Measurements from ENCODE around the gene FAM25A. TPM values are rescaled to one million over a fixed set of nuclear protein-coding genes. Genes with fewer than 3 reads are reported as not detected.
"Not testable (repeated sequence)": the region's sequence is repeated elsewhere in the genome, so short reads cannot be mapped to it uniquely, and the experiment has no call there.

The FAM25A gene
- polyA plus RNA-seq, 1 of the 3 experiments (the other 2 are of a cell fraction): not detected

DNA sequence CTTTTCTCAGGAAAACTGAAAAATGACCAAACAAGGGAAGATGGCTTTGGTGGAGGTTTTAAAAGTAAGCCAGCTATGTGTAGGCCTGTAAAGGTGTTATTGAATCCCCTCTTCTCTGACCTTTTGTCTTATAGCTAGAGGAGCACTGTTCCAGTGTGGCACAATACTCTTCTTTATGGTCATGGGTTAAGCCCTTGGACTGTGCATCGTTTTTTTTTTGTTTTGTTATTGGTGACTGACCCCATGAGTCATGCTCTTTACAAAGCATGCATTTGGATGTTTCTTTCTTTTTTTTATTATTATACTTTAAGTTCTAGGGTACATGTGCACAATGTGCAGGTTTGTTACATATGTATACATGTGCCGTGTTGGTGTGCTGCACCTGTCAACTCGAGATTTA is 19.6 kb upstream of the FAM25A start:
- H3K27me3 ChIP-seq (ENCODE audit: insufficient read depth): no peaks in the 10 kb centered on the region
- TF ChIP-seq TAF1 (IDR thresholded peaks at IDR 0.05; ENCODE audit: borderline replicate concordance, low read depth, low read length): no peak
- no peak for TF ChIP-seq MXI1 (IDR thresholded peaks at IDR 0.05; ENCODE audit: low read depth, low read length)
- TF ChIP-seq, protein P1, sequence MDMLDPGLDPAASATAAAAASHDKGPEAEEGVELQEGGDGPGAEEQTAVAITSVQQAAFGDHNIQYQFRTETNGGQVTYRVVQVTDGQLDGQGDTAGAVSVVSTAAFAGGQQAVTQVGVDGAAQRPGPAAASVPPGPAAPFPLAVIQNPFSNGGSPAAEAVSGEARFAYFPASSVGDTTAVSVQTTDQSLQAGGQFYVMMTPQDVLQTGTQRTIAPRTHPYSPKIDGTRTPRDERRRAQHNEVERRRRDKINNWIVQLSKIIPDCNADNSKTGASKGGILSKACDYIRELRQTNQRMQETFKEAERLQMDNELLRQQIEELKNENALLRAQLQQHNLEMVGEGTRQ (IDR thresholded peaks at IDR 0.05; ENCODE audit: borderline replicate concordance, low read depth, low read length): no peak
- TF ChIP-seq CTCF (IDR thresholded peaks at IDR 0.05): no peak
- no peak for TF ChIP-seq USF1 (IDR thresholded peaks at IDR 0.05; ENCODE audit: borderline replicate concordance, low read depth)
- no peak for TF ChIP-seq FOXJ3 (CRISPR knock-in tag; IDR thresholded peaks at IDR 0.05)
- H2AFZ ChIP-seq (ENCODE audit: low read depth): 0 out of 2 replicates have a peak overlapping the region, but pooled peaks have one; percentile 5
- H3K4me2 ChIP-seq: no peak overlapping the region
- DNase-seq: no peak
- H3K4me3 ChIP-seq (ENCODE audit: low read depth in 2 of 2, low read length in 1 of 2): no peak overlapping the region
- no peak overlapping the region for H3K27ac ChIP-seq (ENCODE audit: low read depth in 2 of 2, low read length in 1 of 2)
- no peaks in the 10 kb centered on the region for H3F3A ChIP-seq (replicated peaks; ENCODE audit: insufficient read depth)
- H3K36me3 ChIP-seq (replicated peaks in 1 of 2; ENCODE audit: control insufficient read depth in 1 of 2, insufficient read depth in 2 of 2, low read length in 1 of 2): no peaks in the 10 kb centered on the region
- 52% methylated on average over 3 of the region's 3 CpGs for WGBS (ENCODE audit: low lambda C conversion rate)
- no peaks in the 10 kb centered on the region for H4K20me1 ChIP-seq (ENCODE audit: insufficient read depth)
- no peaks in the 10 kb centered on the region for H3K9me2 ChIP-seq
- POLR2A ChIA-PET: no interaction called here
- H3K9ac ChIP-seq: no peak overlapping the region
- CTCF ChIA-PET: no interaction called here
- H3K79me2 ChIP-seq (ENCODE audit: insufficient read depth): no peaks in the 10 kb centered on the region
- H3K4me1 ChIP-seq (ENCODE audit: control insufficient read depth in 1 of 2, insufficient read depth in 2 of 2, low read depth in 1 of 2, low read length in 1 of 2): no peaks in the 10 kb centered on the region
- H3K9me3 ChIP-seq: no peaks in the 10 kb centered on the region

DNA sequence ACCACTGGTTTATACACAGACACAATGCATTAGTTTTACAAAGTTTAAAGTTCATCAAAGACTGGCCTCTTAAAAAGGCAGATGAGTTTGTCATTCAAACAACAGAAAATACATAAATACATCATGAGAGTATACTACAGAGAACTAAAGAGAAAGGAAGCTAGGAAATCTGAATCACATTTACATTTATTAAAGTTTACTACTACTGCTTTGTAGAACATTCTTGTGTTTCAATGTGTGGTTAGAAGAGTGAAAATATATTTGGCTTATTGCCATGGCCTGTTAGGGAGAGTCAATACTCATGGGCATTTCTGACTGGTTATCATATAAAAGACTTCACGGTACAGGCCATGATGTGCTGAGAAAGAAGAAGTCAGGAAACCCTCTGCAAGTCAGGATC is 13.0 kb upstream of the FAM25A start:
- H3K36me3 ChIP-seq (replicated peaks in 1 of 2; ENCODE audit: control insufficient read depth in 1 of 2, insufficient read depth in 2 of 2, low read length in 1 of 2); H3K79me2 ChIP-seq (ENCODE audit: insufficient read depth); H4K20me1 ChIP-seq (ENCODE audit: insufficient read depth); DNase-seq; H3K4me3 ChIP-seq (ENCODE audit: low read depth in 2 of 2, low read length in 1 of 2); H3K9ac ChIP-seq; H3K27ac ChIP-seq (ENCODE audit: low read depth in 2 of 2, low read length in 1 of 2); H3K4me1 ChIP-seq (ENCODE audit: control insufficient read depth in 1 of 2, insufficient read depth in 2 of 2, low read depth in 1 of 2, low read length in 1 of 2); POLR2A ChIA-PET; H3F3A ChIP-seq (replicated peaks; ENCODE audit: insufficient read depth); H3K9me2 ChIP-seq; CTCF ChIA-PET; H3K9me3 ChIP-seq; H2AFZ ChIP-seq (ENCODE audit: low read depth); H3K27me3 ChIP-seq (ENCODE audit: insufficient read depth); H3K4me2 ChIP-seq: not testable (repeated sequence)
- 88% methylated on average over 1 of the region's 1 CpG for WGBS (ENCODE audit: low lambda C conversion rate)

GRCh38 chr10:87007674-87008073 is 12.4 kb upstream of the FAM25A start:
- WGBS (ENCODE audit: low lambda C conversion rate): 78% methylated on average over 6 of the region's 6 CpGs
- POLR2A ChIA-PET; H3K9ac ChIP-seq; CTCF ChIA-PET; H2AFZ ChIP-seq (ENCODE audit: low read depth); H3K79me2 ChIP-seq (ENCODE audit: insufficient read depth); H3K27ac ChIP-seq (ENCODE audit: low read depth in 2 of 2, low read length in 1 of 2); H3K4me3 ChIP-seq (ENCODE audit: low read depth in 2 of 2, low read length in 1 of 2); H3K9me2 ChIP-seq; H3K4me2 ChIP-seq; H4K20me1 ChIP-seq (ENCODE audit: insufficient read depth); DNase-seq; H3K27me3 ChIP-seq (ENCODE audit: insufficient read depth); H3K9me3 ChIP-seq; H3K4me1 ChIP-seq (ENCODE audit: control insufficient read depth in 1 of 2, insufficient read depth in 2 of 2, low read depth in 1 of 2, low read length in 1 of 2); H3K36me3 ChIP-seq (replicated peaks in 1 of 2; ENCODE audit: control insufficient read depth in 1 of 2, insufficient read depth in 2 of 2, low read length in 1 of 2); H3F3A ChIP-seq (replicated peaks; ENCODE audit: insufficient read depth): not testable (repeated sequence)

GRCh38 chr10:87008303-87008702 is 11.8 kb upstream of the FAM25A start:
- H3K9ac ChIP-seq; H3K27me3 ChIP-seq (ENCODE audit: insufficient read depth); H3K4me3 ChIP-seq (ENCODE audit: low read depth in 2 of 2, low read length in 1 of 2); H3K4me1 ChIP-seq (ENCODE audit: control insufficient read depth in 1 of 2, insufficient read depth in 2 of 2, low read depth in 1 of 2, low read length in 1 of 2); DNase-seq; H2AFZ ChIP-seq (ENCODE audit: low read depth); H3K27ac ChIP-seq (ENCODE audit: low read depth in 2 of 2, low read length in 1 of 2); CTCF ChIA-PET; POLR2A ChIA-PET; H3K9me3 ChIP-seq; H4K20me1 ChIP-seq (ENCODE audit: insufficient read depth); H3K9me2 ChIP-seq; H3F3A ChIP-seq (replicated peaks; ENCODE audit: insufficient read depth); H3K36me3 ChIP-seq (replicated peaks in 1 of 2; ENCODE audit: control insufficient read depth in 1 of 2, insufficient read depth in 2 of 2, low read length in 1 of 2); H3K79me2 ChIP-seq (ENCODE audit: insufficient read depth); H3K4me2 ChIP-seq: not testable (repeated sequence)
- 96% methylated on average over 7 of the region's 7 CpGs for WGBS (ENCODE audit: low lambda C conversion rate)

DNA sequence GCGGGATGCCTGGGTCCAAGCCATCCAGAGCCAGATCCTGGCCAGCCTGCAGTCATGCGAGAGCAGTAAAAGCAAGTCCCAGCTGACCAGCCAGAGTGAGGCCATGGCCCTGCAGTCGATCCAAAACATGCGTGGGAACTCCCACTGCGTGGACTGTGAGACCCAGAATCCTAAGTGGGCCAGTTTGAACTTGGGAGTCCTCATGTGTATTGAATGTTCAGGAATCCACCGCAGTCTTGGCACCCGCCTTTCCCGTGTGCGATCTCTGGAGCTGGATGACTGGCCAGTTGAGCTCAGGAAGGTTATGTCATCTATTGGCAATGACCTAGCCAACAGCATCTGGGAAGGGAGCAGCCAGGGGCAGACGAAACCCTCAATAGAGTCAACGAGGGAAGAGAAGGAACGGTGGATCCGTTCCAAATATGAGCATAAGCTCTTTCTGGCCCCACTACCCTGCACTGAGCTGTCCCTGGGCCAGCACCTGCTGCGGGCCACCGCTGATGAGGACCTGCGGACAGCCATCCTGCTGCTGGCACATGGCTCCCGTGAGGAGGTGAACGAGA is 10.9 kb upstream of the FAM25A start:
- CTCF ChIA-PET; DNase-seq; H2AFZ ChIP-seq (ENCODE audit: low read depth); H3K4me1 ChIP-seq (ENCODE audit: control insufficient read depth in 1 of 2, insufficient read depth in 2 of 2, low read depth in 1 of 2, low read length in 1 of 2); H3F3A ChIP-seq (replicated peaks; ENCODE audit: insufficient read depth); POLR2A ChIA-PET; H3K79me2 ChIP-seq (ENCODE audit: insufficient read depth); H3K36me3 ChIP-seq (replicated peaks in 1 of 2; ENCODE audit: control insufficient read depth in 1 of 2, insufficient read depth in 2 of 2, low read length in 1 of 2); H3K27ac ChIP-seq (ENCODE audit: low read depth in 2 of 2, low read length in 1 of 2); H4K20me1 ChIP-seq (ENCODE audit: insufficient read depth); H3K27me3 ChIP-seq (ENCODE audit: insufficient read depth); H3K9ac ChIP-seq; H3K9me2 ChIP-seq; H3K4me2 ChIP-seq; H3K9me3 ChIP-seq; H3K4me3 ChIP-seq (ENCODE audit: low read depth in 2 of 2, low read length in 1 of 2): not testable (repeated sequence)
- WGBS (ENCODE audit: low lambda C conversion rate): 92% methylated on average over 17 of the region's 18 CpGs
